Putamen (tissue), 1 donor: ENCODE results near the gene PMAIP1.
"Not testable (repeated sequence)": the region's sequence is repeated elsewhere in the genome, so short reads cannot be mapped to it uniquely, and the experiment has no call there.

ENCODE experiments used
- DNase-seq: peaks from one replicate; pipeline ENCODE4 v3.0.0-alpha.2; 2016; ENCODE audit warnings: low spot score

The PMAIP1 gene

GRCh38 chr18:59899298-59900221 is at the start of gene PMAIP1:
Gene PMAIP1, plus strand, starts transcription at chr18:59899996. Its CDS starts 182 bp downstream, at chr18:59900178.
- DNase-seq, result no peak

DNA sequence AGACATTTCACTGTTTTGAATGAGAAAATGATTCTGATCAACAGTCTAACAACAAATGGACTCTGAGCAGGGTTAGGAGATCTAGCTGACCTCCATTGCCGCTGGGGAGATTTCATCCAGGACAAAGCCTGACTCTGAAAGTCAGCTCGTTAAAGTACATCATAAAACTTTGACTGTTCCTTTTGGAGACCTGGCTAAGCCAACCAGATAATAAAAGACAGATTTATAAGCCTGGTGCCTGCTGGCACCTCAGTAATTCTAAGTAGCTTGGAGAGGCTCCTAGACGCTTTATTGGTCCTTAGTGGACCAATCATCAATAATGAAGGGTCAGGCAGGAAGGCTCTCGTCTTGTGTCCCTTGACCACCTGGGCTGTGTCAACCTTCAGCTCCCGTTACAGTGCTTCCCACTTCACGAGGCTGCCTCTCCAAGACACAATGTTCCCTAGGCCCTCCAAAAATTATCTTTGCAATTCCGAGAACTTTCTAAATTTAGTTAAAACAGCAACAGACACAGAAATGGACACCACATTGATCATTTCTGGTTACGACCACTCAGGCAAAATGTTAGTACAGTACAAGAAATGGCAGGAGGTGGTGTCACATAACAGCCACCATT is 47.9 kb upstream of the PMAIP1 start:
- no peak for DNase-seq

DNA sequence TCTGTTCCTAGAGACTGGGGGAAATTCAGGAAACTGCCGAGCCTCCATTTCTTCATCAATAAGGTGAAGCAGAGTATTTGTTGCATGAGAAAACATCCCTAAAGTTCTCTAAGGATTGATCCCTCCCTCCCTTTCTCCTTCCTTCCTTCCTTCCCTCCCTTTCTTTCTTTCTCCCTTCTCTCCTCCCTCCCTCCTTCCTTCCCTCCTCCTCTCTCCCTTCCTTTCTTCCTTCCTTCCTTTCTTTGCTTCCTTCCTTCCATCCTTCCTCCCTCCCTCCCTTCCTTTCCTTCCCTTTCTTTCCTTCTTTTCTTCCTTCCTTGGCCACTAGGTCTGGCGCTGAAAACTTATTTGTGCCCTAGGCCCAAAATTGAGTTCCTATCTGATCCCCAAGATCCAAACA is 47.2 kb upstream of the PMAIP1 start:
- no peak for DNase-seq

DNA sequence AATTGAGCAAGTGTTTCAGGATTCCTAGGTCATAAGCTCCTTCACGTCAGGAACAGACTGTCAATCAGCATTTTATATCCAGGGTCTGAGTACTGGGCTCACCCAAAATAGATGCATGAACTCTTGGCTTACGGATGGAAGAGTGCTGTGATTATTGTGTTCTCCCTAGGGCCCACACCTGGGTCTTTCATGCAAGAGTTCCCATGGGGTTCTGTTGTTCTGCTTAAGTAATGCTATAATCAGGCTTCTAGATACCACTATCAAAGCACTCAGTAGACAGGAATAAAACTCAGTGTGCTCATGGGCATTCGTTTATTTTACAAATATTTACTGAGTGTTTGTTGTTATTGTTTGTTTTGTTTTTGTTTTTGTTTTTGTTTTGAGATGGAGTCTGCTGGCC is 46.4 kb upstream of the PMAIP1 start:
- DNase-seq, result no peak

GRCh38 chr18:59853988-59854387 is 45.8 kb upstream of the PMAIP1 start:
- DNase-seq, result not testable (repeated sequence)

DNA sequence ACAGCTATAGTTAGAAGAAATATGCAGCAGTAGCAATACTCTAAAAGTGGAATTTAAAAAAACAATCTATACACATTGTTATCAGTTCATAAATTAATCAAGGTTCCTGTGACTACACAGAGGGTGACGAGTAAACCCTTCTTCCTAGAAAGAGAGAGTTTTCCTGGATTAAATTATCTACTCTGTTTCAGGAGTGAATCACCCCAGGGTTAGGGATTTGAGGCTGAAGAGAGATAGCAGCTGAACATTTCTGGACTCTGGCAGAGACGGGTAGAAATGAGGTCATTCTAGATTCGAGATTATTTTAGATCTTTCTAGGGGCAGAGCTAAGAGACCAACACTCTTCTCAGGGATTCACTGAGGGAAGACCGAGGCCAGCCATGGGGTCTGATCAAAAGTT is 38.8 kb upstream of the PMAIP1 start:
- DNase-seq, result no peak

DNA sequence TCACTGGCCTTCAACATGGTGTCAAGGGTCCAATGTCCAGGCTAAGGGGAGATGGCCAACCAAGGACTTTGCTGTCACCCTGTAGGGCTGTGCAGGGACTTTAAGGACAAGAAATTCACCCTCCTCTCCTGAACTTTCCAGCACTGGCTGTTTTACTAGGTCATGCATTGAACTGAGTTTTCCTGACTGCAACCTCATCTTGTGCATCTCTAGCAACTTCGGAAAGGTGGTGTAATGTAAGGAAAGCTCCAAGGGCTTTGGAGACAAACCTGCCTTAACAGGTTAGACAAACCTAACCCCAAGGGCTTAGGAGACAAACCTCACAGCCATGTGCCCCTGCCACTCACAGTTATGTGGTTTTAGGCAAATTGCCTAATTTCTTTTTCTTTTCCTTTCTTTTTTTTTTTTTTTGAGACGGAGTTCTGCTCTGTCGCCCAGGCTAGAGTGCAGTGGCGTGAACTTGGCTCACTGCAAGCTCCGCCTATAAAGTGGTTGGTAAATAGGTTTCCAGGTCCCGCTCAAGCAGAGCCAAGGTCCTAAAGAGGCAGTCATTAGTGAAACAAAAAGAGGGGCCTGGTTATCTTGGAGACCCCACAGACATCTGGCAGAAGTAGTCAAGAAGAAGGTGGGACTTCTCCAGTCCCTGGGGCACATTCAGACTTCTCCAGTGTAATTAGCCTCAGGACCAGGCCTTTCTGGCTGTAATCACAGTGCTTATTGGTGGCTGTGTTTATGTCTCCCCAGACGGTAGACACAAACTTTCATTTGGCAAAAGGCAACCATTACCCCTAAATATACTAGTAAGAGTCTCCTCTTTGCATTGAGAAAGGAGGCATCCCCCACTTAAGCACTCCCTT is 37.6 kb upstream of the PMAIP1 start:
- DNase-seq, result no peak

DNA sequence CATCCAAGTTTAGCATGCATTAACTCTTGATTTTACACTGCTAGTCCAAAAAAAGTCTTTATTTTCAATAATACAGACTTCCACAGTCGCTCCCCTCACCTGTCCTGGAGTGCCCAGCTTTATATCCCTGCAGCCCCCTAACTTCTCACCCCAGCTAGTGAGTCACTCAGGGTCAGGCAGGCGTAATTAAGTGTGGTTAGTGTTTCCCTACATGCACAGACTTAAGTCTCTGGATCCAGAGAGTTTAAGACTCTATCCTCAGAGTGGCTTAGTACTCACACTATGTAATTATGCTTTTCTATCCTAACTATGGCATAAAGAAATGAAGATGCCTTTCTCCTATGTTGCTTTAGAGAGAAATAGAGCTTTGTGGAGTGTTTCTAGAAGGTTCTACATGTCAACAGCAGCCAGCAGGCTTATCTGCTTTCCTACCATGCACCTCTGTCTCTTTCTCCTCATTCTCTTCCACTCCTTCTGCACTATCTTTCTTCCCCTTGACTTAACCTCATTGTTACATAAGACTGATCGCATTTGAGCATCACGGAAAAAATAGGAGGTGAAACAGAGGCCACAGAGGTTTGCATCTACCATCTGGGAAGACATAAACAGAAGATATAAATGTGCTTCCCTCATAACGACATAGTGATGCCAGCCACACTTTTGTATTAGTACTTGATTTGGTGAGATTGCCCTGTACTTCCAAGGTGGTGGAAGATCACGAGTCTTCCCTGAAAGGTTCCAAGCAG is 34.4 kb upstream of the PMAIP1 start:
- no peak for DNase-seq

DNA sequence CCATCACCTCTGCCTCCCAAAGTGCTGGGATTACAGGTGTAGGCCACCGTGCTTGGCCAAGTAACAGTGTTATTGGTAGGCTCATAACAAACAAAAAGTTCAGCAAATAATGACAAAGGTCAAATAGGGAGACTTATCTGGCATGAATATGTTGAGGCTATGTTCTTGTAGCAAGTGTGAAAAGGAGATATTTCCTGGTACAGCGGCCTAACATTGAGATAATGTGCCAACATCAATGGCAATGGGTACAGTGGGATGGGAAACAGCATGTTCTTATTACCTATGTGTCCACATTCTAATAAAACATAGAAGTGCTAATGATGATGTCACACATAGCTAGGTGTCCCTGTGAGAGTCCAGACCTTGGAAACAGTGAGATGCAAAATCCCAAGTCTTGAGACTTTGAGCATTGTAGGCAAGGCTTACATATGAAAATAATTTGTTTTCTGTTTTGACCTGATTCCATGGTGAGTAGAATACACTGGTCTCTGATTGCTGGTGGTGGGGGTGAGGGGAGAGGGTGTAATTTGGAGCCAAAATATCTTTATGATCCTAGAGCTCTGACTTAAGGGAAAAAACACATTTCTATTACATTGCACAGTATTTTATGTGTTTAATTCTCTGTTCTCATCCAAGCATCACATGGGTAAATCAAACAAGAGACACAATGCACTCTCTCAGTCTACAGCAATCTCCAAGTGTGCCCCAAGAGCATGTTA is 33.1 kb upstream of the PMAIP1 start:
- no peak for DNase-seq

DNA sequence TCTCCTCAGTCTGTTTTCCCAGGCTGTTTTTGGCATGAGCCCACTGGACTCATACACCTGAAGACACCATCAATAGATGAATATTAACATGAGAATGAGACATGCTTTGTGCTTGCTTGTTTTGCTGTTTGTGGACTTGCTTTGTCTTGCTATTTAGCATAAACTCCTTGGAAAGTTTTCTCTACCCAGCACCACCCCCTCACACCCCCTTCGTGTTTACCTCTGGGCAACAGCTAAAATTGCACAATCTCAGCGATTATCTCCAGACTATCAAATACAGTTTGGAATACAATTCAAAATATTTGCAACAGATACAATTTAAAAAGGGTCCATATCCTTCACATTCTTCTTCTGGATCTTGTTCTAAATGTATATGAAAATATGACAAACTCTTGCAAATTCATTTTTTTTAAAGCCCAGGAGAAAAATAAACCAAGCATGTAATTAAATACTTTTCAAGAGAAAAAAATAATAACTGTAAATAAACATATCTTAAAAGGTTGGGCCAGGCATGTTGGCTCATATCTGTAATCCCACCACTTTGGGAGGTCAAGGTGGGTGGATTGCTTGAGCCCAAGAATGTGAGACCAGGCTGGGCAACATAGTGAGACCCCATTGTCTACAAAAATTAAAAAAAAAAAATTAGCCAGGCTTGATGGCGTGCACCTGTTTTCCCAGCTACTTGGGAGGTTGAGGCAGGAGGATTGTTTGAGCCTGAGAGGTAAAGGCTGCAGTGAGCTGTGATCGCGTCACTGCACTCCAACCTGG is 32.3 kb upstream of the PMAIP1 start:
- DNase-seq, result no peak

- DNase-seq, result no peak
Observed at GRCh38 chr18:59870623-59871130, 29.1 kb upstream of the PMAIP1 start.

DNA sequence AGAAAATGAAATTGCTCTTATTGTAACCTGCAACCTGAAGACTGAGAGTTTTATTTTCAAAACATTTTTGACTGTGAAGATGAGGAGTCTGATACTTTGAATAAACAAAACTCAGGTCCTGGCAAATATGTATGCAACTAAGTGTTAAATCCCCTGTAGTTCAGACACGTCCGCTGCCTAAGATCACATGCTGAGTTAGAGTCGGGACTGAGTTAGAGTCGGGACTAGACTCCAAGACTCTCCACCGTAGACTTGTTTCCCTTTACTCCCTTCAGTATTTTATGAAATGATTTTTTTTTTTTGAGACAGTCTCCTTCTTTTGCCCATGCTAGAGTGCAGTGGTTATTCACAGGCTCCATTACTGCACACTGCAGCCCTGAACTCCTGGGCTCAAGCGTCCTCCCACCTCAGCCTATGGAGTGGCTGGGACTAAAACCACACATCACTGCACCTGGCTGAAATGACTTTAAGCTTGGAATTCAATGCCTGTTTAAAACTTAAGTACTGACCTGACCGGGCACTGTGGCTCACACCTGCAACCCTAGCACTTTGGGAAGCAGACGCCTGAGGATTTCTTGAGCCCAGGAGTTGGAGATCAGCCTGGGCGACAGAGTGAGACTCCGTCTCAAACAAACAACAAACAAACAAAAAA is 28.0 kb upstream of the PMAIP1 start:
- DNase-seq, result no peak

GRCh38 chr18:59873641-59874040 is 26.2 kb upstream of the PMAIP1 start:
- no peak for DNase-seq

DNA sequence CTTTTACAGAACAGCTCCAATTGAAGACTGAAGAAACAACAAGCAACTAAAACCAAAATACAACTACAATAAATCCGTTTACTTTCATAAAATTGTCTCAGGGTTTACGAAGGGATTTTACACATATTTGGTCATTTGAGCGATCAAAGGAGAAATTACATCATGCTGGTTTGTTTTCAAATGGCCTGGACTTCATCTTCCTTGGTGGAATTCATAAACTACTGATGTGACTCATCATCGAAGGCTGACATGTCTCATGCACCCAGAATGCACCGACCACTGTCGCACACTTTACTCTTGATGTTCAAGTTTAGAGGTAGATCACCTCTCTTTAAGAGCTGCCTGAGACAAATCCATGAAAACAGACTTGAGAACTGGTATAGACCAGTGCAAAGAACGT is 25.6 kb upstream of the PMAIP1 start:
- DNase-seq, result no peak

DNA sequence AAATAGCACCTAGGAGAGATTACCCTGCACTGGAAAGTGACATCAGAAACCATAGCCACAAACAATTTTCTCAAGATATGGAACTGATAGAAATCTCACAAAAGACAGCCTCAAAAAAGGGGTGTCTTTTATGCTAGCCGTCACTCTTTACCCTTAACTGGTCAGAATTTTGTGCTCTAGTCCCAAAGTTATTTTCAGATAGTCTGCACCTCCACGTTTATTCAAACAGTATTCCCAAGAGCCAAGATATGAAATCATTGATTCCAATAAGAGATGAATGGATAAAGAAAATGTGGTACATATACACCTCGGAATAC is 23.5 kb upstream of the PMAIP1 start:
- no peak for DNase-seq

DNA sequence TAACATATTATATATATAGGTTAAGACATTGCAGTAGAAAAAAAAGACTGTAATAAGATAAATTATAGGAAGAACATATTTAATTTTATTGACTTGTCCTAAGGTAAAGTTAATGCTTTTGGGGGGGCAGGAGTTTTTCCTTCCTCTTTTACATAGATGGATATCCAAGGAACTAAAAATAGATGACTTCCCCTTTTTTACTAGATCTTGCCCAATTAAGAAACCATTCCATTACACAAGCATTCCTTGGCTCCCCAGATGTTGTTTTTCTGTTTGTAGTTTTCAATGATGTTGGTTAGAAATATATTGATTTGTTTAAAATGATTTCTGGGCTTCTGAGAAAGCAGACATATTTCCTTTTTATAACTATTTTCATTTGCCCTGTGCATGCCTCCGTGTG is 22.4 kb upstream of the PMAIP1 start:
- no peak for DNase-seq

- no peak for DNase-seq
Observed at GRCh38 chr18:59878644-59879043, 21.2 kb upstream of the PMAIP1 start.

DNA sequence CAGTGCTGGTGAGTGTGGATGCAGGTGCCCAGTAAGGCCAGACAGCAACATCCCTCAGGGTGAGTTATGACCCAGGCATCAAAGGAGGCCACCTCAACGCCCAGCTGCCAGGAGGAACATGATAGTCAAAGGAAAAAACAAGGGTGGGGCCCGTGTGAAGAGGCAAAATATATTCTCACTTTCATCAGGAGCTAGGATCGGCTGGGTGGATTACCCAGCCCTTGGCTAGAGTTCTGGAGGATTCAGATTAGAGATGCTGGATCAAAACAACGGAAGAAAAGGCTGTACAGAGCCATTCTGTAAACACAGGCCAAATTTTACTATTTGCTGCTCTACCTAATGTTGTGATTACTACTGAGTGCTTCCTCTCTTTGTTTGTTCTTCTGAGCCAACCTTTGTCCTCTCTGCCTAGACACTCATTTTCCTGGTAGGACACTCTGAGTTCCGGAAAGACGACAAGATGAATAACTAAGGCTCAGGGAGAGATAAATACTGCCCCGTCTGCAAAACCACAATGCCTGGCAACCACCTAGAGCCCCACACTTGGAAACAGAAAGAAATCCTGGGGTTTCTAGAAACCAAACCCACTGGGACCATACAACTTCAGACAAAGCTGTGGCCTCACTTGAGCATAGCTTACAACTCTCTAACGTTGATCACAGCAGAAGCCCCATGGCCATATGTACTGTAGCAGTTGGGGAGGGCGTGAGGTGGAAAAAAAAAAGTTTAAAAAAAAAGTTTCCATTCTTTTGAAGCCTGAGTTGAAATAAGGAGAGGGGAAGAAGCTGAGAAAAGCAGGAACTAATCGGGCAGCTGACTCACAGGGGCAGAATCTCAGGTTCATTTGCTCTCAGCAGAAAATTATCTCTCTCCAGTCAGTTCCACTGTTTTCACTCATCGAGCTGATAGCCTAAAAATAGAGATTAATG is 17.8 kb upstream of the PMAIP1 start:
- DNase-seq, result no peak

GRCh38 chr18:59884351-59884750 is 15.4 kb upstream of the PMAIP1 start:
- no peak for DNase-seq
